Subcutaneous adipose tissue (tissue), 4 donors: ENCODE data around the gene PABPN1L. TPM values are rescaled to one million over a fixed set of nuclear protein-coding genes. Genes with fewer than 3 reads are reported as not detected.

Source experiments
- total RNA-seq, 4 donors: library from RNA; depleted of rRNA; stranded (reverse); fragments of >200 nt; gene quantifications; one replicate each; pipeline ENCODE4 v1.1.0, GENCODE V29; 2016
- TF ChIP-seq, protein P1 (sequence below): fragments of 450-650 bp; IDR thresholded peaks from one replicate; pipeline ENCODE4 v1.5.1; 2016; ENCODE audit warnings: low read depth, mild to moderate bottlenecking, control low read depth, antibody characterized with exemption, moderate library complexity

Gene PABPN1L
- total RNA-seq, 4 donors from 2014 or later: not detected

DNA sequence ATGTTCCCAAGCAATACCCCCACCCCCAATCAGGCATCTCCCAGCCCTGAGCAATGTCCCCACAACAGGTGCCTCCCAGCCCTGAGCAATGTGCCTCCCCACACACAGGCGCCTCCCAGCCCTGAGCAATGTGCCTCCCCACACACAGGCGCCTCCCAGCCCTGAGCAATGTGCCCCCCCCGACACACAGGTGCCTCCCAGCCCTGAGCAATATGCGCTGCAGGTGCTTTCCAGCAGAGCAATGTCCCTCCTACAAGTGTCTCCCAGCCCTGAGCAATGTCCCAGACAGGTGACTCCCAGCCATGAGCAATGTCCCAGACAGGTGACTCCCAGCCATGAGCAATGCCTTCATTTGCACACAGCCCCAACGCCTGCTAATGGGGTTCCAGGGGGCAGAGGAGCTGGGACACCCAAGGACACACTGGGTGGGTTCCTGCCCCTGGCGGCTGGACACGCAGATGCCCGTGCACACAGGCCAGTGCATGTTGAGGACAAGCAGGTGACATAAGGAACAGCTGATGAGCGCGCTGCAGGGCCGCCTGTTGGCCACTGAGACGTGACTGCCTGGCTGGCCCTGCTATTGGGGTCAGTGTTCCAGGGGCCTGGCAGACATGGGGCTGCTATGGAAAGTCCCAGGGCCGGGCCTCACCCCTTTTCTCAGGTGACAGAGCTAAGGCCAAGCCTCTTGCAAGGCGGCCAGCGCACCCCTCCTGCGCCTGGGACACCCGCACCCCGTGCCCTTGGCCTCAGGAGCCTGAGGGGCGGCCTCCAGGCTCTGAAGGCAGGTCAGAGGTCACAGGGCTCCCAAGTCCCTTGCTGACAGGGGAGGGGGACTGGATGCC, 26.9 kb upstream of the PABPN1L start:
- TF ChIP-seq, protein P1, sequence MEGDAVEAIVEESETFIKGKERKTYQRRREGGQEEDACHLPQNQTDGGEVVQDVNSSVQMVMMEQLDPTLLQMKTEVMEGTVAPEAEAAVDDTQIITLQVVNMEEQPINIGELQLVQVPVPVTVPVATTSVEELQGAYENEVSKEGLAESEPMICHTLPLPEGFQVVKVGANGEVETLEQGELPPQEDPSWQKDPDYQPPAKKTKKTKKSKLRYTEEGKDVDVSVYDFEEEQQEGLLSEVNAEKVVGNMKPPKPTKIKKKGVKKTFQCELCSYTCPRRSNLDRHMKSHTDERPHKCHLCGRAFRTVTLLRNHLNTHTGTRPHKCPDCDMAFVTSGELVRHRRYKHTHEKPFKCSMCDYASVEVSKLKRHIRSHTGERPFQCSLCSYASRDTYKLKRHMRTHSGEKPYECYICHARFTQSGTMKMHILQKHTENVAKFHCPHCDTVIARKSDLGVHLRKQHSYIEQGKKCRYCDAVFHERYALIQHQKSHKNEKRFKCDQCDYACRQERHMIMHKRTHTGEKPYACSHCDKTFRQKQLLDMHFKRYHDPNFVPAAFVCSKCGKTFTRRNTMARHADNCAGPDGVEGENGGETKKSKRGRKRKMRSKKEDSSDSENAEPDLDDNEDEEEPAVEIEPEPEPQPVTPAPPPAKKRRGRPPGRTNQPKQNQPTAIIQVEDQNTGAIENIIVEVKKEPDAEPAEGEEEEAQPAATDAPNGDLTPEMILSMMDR: no peak

DNA sequence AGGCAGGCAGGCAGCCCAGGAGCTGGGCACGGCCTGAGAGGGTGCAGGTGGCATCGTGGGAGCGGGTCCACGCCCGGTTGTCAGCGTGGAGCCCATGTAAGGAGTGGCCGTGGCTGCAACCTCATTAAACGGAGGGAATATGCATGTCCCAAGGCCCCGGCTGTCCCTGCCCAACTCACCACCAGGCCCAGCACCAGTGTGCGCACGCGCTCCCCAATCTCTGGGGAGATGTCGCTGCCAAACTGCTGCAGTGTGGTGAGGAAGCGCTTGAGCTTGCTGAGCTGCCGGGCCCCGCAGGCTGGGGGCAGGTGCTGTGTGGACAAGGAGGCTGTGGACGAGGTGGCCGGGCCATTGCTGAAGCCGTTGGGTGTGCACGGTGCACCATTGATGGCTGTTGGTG, 25.6 kb upstream of the PABPN1L start:
- TF ChIP-seq, protein P1: no peak

DNA sequence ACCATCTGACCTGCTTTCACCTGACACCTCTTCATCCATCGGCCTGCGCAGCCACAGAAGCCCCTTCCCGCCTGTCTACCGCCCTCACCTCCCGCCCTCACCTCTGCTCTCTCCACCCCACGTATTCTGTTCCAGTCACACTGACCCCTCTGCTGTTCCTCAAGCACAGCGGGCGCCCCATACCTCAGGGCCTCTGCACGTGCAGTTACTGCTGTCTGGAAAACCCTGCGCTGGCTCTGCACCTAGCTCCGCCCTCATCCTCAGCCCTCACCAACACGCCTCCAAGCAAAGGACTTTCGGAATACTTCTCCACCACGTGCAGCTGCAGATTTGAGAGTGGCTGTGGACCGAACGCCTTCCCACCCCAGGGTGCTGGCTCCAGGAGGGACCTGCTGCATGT, 24.6 kb upstream of the PABPN1L start:
- TF ChIP-seq, protein P1: no peak

DNA sequence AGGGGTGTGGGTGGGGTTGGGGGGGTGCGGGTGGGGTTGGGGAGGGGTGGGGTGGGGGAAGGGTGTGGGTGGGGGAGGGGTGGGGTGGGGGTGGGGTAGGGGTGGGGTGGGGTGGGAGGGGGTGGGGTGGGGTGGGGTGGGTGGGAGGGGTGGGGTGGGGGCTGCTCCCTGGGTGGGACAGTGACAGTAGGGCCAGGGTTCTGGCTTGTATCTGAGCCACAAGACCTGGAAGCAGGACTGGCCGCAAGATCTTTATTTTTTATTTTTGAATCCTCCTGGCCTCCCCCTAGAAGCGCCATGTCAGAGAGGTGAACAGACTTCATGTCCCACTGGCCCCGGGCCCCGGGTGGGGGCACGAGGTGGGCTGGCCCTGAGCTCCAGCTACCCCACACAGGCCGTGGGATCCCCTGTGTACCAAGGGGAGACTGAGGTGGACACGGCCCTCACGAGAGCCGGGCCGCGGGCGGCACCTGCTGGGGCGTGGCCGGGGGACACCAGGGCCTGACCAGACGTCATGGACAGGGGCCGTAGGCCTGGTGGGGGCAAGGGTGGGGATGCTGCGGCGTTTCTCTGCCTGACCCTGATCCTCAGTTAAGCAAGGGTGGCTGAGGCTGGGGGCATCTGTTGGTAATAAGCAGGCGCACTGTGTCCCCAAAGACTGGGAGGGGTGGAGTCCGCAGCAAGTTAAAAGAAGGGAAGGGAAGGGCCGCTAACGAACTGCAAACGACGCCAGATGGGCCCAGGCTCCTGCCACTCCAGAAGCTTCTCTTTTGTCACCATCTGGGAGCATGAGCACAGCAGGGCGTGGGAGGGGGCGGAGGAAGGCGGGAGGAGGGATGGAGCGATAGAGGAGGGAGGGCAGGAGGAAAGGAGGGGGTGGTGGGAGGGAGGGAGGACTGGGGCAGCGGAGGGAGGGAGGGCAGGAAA, 22.3 kb upstream of the PABPN1L start:
- TF ChIP-seq, protein P1: no peak

DNA sequence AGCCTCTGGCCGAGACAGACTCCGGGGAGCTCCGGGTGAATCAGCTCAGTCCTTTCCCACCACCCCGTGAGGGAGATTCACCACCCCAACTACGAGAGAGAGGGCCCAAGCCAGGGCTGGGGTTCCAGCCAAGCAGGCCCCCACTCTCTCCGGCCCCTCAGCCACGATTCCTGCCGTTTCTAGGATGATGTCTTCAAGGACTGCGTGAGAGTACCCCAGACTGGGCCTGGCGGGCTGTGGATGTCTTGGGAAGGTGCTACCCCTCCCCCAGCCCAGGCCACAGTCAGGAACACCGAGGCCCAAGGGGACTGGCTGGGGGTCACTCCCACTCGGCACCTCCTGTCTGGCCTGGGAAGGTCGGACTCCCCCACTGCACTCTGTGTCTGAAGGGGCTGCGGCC, 21.6 kb upstream of the PABPN1L start:
- TF ChIP-seq, protein P1: no peak

DNA sequence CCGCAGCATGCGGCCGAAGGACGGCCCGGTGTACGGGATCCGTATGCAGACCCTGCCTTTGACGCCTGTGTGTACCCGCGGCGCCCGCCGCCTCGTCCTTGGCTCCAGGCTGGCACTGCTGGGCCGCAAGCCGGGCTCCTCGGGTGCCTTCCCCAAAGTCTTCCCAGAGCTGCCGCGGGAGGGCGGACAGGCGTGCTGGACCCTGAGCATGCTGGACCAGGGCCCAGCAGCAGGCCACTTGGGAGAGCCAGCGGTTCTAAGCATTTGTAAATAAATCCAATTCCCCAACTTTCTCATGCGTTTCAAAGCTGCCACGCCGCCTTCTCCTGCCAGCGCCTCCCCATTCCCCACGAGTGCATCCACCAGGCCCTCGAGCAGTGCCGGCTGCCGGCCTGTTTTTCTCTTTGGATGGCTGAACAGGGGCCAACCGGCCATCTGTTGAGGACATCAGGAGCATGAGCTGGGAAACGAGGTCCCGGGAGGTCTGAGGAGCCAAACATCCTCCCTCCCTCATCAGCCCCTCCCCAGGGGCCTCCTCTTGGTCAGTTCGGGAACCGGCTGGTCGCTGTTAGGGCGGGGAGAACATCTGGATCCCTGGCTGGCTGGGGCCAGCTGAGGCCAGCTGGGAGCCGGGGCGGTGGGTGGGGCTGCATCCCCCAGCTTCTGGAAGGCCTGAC, 20.5 kb upstream of the PABPN1L start:
- TF ChIP-seq, protein P1: no peak
